Activated CD4-positive, alpha-beta T cell treated with anti-CD3 and anti-CD28 coated beads, Interleukin-2, amount 50 U/mL, for 24 hours (primary cell): ENCODE data around the gene COMMD9.

ENCODE experiments used
- DNase-seq, 2 donors: peaks; one replicate each; pipeline ENCODE4 v3.0.0-alpha.2; 2020; ENCODE audit warnings: low read depth in 1 of 2, low spot score in 1 of 2

The COMMD9 gene

DNA sequence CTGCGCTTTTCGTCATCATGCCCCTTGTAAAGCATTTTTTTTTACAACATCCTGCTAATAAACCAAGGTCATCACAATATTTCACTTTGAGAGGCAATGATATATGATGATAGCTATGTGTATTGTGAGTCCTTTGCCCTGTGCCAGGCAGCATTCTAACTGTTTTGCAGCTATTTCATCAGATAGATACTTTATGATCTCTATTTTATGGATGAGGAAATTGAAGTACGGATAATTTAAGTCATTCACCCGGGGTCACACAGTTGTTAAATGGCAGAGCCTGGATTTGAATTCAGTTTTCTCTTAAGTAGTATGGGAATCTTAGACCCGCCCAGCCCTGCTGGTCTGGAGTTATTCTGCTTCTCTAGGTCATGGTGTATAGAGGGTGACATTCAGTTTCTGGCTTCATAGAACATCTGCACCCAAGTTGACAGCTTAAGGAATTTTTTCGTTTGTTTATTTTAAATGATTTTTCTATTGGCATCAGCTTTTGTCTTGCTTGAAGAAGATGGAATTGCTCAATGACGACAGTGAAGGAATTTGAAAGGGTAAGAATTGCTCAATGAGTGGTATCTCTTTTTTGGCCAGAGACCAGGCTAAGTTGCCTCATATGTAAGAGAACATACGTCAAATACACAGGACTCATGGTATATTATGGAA, 7.8 kb upstream of the COMMD9 start:
- no peak for DNase-seq

DNA sequence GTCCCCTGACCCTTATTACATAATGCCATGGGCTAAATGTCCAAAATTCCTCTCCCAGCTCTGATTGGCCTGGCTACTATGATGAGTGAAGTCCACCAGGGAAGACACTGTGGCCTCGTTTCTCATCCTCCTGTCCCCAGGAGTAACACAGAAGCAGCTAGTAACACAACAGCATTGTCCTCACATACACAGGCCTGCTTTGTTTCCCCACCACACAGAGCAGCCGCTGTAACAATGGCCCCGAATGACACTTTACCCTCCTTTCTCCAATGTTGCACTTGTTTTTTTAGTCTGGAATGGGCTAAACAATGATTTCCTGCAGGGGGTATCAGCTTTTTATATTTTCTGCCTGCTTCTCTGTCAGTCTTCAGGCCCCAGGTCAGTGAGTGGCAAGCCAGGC, 6.7 kb upstream of the COMMD9 start, which contains the start of gene PRR5L:
Gene PRR5L, plus strand, starts transcription at position 363 of the 400 bp plus-strand sequence. CDS start 104,834 bp downstream, outside the sequence.
- no peak for DNase-seq

DNA sequence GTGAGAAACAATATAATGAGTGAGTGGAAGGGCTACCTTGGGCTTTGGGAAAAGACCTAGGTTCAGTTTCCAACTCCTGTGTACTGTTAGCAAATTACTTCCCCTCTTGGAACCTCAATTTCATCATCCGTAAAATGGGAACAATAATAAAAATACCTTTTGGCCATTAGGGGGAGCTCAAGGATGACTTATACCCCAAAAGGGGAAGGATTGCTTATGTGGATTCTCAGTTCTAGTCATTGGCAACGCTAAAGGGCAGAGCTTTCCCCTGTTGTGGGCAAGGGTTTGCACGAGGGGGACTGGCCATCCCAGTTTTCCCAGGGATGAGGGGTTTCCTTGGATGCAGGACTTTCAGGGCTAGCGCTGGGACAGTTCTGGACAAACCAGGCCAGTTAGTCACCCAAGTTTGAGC, 3.1 kb upstream of the COMMD9 start:
- DNase-seq = no peak

DNA sequence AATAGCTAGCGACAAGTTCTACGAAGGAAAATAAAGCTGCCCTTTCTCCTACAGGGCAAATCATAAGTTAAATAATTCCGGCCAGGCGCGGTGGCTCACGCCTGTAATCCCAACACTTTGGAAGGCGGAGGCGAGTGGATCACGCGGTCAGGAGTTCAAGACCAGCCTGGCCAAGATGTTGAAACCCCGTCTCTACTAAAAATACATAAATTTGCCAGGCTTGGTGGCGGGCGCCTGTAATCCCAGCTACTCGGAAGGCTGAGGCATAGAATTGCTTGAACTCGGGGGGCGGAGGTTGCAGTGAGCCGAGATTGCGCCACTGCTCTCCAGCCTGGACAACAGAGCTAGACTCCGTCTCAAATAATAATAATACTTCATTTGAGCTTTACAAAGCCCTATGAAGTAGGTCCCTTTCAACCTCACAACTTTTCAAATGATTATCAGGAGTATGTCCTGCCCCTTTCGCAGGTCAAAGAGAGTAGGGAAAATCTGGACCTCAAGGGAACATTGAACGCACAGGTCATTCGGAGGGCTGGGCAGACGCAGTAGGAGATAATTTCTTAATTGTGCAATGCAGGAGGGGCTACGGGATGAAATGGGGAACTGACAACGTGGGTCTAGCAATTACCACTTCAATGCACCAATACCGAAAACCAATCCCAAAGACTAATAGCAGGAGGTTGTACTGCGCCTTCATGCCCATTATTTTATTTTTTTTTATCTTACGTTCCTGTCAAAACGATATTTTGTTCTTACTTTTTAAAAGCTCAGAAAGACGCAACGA, 590 bp downstream of the COMMD9 start:
- DNase-seq = no peak

DNA sequence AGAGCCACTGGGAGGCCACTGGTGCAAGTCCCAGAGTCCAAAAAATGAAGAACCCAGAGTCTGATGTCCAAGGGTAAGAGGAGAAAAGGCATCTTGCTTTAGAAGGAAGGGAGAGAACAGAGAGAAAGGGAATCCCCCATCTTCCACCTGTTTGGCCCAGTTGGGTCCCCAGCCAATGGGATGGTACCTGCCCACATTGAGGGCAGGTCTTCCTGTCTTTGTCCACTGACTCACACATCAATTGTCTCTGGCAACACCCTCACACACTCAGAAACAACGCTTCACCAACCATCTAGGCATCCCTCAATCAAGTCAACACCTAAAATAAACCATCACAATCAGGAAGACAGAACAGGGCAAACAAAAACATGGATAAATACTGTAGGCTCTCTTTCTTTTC, 6.3 kb downstream of the COMMD9 start:
- no peak for DNase-seq

DNA sequence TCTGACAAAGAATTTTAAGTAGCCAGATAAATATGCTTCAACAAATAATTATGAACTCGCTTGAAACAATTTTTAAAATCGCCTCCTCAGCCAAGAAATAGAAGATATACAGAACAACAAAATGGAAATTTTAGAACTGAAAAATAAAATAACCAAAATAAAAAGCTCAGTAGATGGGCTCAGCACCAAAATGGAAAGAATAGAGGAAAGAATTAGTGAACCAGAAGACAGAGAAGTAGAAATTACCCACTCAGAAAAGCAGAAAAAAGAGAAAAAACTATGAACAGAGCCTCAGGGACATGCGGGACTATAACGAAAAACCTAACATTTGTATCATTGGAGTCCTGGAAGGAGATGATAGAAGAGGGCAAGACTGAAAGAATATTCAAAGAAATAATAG, 7.4 kb downstream of the COMMD9 start:
- DNase-seq = no peak

DNA sequence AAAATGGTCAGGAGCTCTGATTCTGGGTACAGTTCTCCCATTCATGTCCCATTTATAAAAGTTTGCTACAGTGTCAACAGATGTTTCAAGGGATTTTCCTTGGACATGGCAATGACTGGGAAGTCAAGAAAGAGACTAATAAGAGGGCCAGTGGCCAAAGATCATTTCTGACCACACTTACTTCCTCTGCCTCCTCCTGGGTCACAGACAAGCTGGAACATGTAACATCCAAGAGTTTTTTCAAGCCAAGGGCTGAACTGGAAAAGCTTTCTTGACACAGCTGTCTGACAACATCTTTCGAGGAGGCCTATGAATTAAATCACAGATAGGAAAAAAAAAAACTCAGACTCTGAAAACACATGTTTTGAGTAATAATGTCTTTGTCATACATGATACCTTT, 8.7 kb downstream of the COMMD9 start:
- DNase-seq = no peak

DNA sequence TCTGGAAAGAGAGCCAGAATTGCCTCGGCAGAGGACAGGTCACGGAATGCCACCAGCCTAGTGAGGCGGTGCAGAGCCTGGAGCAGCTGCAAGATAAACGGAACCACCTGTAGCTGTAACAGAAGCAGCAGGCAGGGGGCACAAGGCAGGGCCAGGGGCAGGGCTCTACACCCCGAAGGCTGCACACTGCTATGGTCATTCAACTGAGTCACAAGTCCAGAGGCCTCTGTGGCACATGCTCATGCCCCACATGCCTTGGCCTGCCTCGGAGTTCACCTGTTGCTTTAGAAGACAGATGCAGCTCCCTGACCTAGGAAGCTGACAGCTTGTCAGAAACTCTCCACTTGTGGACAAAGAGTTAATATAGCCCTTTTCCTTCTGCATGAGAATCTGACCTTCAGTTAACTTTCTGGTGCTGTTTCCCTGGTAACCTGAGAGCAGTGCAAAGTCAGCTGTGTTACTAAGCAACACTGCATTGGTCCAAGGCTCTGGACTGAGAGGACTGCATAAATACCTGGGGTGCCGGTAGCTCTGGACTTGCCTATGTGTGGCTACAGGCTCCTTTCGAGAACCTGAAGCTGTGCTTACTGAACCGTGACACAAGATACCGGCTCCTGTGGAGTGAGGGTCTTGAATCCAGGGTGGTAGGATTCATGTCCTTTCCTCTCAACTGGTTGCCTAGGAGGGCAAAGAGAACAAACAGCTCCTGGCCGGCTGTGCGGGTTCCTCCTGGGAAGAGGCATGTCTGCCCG, 10.5 kb downstream of the COMMD9 start:
- no peak for DNase-seq

DNA sequence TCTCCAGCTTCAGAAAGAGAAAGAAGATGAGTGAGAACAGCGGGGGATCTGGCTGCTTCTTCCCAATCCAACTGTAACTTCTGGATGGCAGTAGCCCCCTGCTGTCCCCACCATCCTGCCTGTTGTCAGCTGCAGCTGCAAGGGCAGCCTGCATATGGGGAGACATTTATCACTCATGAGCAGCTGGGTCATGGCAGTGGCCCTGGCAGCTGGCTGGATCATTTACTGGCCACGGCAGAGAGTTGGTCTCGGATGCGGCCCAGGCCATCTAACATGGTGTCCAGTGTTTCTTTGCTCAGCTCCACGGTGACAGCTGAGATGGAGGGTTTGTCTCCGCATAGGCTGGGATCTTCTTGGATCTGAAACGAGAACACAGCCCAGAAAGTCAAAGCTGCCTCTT, 14.8 kb downstream of the COMMD9 start:
- no peak for DNase-seq

DNA sequence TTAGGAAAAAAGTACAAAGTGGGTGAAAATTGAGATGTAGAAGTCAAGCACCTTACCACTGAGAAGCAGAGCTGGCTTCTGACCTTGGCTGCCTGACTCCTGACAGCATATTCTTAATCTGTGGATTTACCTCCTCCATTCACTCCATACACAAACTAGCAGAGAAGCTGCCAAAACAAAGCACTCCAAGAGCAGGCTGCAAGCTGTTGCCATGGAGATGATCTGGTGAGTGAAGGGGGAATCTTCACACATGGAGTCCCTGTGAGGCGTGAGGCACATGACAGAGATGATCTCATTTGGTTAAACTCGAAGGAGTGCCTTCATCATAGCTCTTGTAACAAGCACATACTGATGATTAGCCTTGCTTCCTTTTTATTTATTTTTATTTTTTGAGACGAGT, 16.1 kb downstream of the COMMD9 start:
- DNase-seq = no peak

DNA sequence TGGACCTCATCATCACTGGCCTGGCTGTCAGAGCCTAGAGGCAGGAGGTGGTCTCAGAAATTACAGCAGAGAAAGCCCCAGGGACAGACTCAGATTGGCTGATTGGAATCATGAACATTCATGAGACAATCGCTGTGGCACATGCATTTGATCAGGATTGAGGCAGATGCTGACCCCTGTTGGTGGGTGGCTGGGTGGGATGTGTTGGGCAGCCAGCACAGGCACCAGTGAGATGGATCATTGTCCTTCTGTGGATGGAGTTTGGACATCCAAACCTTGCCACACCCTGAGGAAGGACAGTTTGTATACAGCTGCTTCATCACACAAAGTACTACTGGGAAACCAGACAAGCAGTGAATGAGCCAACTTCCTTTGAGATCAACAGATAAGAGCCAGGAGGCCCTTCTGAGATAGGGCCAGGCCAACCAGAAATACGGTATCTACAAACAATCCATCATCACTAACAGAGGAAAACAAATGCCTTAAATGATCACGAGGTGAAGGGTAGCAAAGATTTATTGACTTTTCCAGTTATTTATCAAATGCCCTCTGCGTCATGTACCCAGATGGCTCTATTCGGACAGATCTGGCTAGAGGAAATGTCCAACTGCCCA, 17.3 kb downstream of the COMMD9 start:
- DNase-seq = no peak

DNA sequence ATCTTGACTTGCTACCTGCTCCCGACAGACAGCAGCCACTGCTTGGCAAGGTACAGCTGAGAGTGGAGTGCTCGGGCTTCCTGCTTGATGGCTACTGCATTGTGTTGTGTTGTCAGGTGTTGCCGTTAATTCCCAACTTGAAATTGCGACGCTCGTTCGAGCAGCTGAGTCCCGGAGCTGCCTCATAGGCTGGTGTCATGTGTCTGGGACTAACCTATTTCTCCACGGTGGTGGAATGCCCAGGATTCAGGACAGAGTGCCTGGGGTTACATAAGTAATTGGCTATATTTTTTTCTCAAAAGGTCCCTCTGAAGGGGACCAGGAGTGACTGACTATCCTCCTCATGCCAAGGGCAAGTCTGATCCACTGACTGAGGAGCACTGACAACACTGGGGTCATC, 18.5 kb downstream of the COMMD9 start:
- no peak for DNase-seq

DNA sequence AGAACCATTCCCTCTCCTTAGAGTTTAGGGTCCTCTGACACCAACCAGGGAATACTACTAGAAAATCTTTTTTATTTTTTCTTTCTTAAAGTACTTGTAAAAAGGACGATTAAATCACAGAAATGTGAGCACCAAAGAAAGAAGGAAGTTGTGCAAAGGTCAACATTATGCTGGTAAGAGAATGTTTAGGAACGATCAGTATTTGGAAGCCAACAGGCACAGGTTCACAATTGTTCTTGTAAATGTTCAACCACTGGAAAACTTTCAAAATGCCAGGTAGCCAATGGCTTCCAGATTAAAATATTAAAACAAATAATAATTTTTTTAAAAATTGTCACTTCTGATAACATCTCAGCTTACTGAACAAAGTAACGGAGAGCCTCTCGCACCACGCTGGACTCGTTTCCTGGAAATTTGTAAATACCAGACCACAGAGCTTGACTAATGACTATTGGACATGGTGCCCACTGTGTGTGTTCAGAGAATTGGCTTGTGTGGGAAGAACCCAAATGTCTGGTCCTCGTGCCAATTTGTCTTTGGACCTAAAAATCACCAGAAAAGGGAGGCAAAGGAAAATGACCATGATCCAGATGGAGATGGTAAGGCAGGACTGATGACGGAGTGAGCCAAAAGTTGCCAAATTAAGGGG, 20.8 kb downstream of the COMMD9 start:
- DNase-seq = no peak

DNA sequence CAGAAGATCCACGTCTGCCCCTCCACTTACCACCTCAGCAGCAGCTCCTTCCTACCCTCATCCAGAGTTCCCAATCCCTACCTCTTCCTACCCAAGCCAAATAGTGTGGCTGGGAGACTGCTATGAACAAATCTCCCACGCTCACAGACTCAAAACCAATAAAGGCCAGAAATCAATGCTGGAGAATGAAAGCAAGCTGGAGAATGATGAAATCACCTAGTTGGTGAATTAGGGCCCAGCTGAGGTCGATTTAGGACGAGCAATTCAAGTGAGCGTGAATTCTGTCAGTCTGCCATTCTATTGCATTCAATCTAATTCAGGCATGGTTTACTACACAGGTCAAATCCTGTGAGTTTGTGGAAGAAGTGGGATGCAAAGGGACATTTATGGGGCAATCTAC, 22.5 kb downstream of the COMMD9 start:
- no peak for DNase-seq

DNA sequence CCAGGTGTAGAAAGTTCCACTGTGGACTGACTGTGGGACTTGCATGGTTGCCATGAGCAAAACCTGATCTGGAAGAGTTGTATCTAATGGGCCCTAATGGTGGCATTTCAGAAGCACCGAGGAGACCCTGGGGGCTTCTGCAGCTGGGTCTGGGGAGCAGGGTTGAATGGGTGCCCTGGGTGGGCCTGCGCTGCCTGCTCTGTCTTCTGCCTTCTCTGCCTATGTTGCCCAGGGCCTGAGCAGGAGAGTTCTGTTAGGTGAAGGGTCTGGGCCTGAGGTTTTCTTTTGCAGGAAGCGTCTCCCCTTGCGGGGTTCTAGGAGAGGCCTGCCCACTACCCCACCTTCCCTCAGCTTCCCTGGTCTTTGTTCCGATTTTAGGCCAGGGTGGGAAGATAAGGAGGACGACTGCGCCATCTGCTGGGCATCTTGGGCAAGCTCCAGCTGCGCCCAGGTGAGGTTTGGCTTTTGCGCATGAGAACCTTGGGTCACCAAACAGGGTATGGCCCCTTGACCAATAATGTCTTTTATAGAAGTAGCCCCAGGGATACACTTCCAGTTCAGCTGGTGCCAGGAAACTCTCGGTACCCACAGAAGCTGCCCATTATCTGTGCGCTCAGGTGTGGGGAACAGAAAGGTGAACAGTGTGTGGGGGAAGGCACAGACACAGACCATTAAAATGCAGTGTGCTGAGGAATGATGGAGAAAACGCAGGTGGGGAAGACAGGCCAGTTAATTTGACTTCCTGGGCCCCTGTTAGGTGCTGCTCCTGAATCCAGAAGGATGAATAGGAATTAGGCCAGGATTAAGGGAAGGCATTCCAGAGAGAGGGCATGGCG, 23.2 kb downstream of the COMMD9 start:
- DNase-seq = peak; percentile 19 to 44

DNA sequence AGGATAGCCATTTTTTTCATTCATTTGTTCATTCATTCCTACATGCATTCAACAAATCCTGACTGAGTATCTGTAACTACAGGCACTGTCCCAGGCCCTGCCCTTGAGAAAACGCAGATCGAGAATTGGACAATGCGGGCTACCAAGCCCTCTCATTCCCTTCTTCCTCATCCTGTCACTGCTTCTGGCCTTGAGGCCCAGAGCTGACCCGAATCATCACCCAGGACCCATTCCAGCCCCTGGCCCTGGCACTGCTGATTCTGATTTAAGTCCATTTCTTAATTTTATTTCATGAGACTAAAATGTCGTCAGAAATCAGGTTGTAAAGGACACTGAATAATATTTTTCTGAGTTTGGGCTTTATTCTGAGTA, 24.3 kb downstream of the COMMD9 start:
- DNase-seq = no peak

DNA sequence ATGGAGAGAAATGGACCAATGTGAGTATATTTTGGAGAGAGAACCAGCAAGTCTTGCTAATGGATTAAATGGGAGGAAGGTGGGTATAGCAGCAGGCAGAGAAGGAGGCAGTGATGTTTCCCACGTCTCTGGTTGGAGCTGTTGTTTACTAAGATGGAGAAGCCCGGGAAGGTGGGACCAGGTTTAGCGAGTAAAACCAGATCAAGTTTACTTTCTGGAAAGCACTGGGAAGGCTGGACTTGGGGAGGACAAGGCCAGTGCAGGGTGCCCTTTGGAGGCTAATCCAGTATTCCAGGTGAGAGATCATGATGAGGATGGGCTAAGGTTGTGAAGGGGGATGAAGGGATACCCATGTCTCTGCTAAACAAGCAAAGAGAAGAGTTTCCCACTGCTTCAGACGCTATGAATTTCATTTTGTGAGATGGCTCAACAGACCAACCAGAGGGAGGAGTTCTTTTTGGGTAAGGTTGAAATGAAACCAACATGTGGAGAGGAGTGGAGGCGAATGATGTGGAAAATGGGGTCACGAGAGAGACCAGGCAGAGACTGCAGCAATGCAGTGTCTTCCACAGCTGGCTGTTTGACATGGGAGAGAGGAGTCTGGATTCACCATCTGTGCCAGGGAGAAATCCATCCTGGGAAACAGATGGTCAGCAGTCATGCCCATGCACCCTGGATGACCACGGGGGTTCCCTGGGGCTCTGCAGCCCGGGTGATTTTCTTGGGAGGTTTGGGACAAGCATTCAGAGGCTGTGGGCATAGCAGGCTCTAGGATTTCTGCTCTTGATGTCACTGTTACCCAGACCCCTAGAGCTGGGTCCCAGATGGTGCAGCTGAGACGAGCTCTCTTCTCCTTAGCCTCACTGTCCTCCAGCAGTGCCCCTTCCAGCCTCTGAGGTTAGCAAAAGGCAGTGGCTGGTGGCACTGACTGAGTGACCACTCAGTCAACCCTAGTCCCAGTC, 24.9 kb downstream of the COMMD9 start:
- DNase-seq = no peak

DNA sequence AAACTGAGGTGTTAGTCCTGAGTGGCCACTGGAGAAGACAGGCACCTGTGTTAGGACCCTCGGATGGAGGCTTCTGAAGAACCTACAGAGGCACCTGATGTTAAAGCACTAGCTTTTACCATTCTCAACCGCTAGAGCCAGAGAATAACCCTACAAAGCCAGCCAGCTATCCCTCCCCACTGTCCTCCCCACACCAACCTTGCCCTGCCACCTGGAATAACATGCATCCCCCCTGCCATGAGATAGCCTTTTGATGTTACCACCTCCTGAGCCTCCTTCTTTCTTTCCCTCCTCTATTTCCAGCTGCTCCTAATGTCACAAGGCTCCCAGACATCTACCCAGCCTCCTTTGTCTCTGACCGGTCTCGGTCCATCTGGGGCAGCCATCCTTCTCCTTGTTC, 28.1 kb downstream of the COMMD9 start:
- DNase-seq = no peak

DNA sequence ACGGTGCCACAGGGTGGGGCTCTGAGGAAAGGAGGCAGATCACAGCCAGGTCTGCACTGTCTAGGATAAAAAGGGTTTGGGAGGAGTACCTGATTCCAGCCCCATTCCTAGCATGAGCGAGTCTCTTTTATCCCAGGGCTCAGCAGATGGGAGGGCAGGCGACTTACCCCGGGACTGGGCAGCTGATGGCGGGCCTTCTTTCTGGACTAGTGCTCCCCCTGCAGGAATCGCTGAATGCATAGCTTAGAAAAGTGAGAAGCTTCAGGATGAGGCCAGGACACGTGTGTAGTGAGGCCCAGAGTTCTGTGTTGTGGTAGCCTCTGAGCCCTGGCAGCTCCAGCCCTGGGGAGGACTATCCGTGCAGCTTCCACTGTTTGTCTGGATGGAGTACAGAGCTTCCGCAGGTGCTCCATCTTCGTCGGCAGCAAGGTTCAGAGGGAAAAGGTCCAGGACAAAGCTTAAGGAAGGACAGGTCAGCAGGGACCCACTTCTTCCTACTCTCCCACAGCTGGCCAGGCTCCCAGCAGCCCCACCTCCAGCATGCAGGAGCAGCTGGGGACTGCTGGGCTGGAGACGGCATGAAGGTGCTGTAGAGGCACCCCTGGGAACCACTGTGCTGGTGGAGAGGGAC, 30.4 kb downstream of the COMMD9 start:
- DNase-seq = no peak
